DND-41 (cell line): ENCODE results near the gene ZNF497.

ENCODE experiments used
- CTCF ChIP-seq: IDR thresholded peaks from 2 replicates; pipeline ENCODE4 v1.5.1; 2012; ENCODE audit warnings: borderline replicate concordance, low read length, moderate library complexity, mild to moderate bottlenecking; ENCODE audit not compliant: poor library complexity, severe bottlenecking; ENCODE audit errors: extremely low read depth
- EZH2 ChIP-seq: IDR thresholded peaks from 3 replicates; pipeline ENCODE4 v1.6.1; 2012; ENCODE audit warnings: borderline replicate concordance, low read depth, mild to moderate bottlenecking, moderate library complexity, low read length, inconsistent platforms; ENCODE audit not compliant: severe bottlenecking

GRCh38 chr19:58338336-58338735 is 24.2 kb downstream of the ZNF497 start:
- TF ChIP-seq CTCF (no peak), EZH2 (no peak)
